K562 (cell line): Measurements from ENCODE around the gene PCNX2. TPM values are rescaled to one million over a fixed set of nuclear protein-coding genes. Genes with fewer than 3 reads are reported as not detected.

Experiments used
- ATAC-seq: fragments of 200-7000 bp; cut with Tn5 transposase; 3 replicates; pipeline ENCODE4 v1.9.1; 2020; ENCODE audit warnings: moderate library complexity
- BruUV-seq: library from RNA; stranded (reverse); fragments of 400-500 nt; replicated peaks from 2 replicates; lab custom pipeline; 2021; lab: Mats Ljungman, UMichigan
- CTCF ChIA-PET: fragments of 300-600 bp; formaldehyde crosslinking; extraction: SDS; loops from one replicate; lab custom pipeline; 2021; ENCODE audit warnings: low intra/inter-chr PET ratio; lab: Yijun Ruan, JAX
- POLR2A ChIA-PET: fragments of 300-600, 350-650 bp; sonication (Branson Sonifier 250); formaldehyde crosslinking; extraction: SDS; loops from one replicate; lab custom pipeline; 2021; ENCODE audit warnings: antibody characterized with exemption, inconsistent platforms; lab: Yijun Ruan, JAX
- DNase-seq, 4 experiments: peaks; one replicate each; pipeline versions ENCODE4 v3.0.0 to v3.0.0-alpha.2; 2011 to 2018; ENCODE audit warnings: low spot score in 3 of 4, mixed read lengths in 3 of 4; ENCODE audit errors: extremely low read depth in 1 of 4
- FAIRE-seq: peaks from 2 replicates; lab custom pipeline; 2011; peaks lifted over from hg19 to GRCh38; lab: Jason Lieb, UNC
- H2AFZ ChIP-seq: 2 replicates; pipeline ENCODE4 v1.6.0; 2011; ENCODE audit warnings: low read depth, low read length, control low read depth, inconsistent platforms
- H3K27ac ChIP-seq: fragments of 200-600 bp; 3 replicates; pipeline ENCODE4 v1.8.0; 2011; ENCODE audit warnings: low read depth, mild to moderate bottlenecking, control low read depth, inconsistent platforms, low read length, moderate library complexity, mixed read lengths; ENCODE audit errors: extremely low read depth
- H3K27me3 ChIP-seq, 2 experiments: fragments of 300-600 bp in 1 of 2; 2 replicates in 1 of 2; 3 replicates in 1 of 2; pipeline versions ENCODE4 v1.6.0 to v1.8.0; 2011; ENCODE audit warnings: inconsistent platforms in 2 of 2, low read length in 2 of 2, mild to moderate bottlenecking in 1 of 2, mixed read lengths in 1 of 2, moderate library complexity in 1 of 2; ENCODE audit not compliant: control insufficient read depth in 2 of 2, insufficient read depth in 2 of 2
- H3K36me3 ChIP-seq: fragments of 300-600 bp; 3 replicates; pipeline ENCODE4 v1.8.0; 2011; ENCODE audit warnings: mild to moderate bottlenecking, low read length, inconsistent platforms; ENCODE audit not compliant: control insufficient read depth, insufficient read depth
- H3K4me1 ChIP-seq, 2 experiments: fragments of 200-600 bp in 1 of 2; replicated peaks in 1 of 2; 2 replicates in 1 of 2; 3 replicates in 1 of 2; pipeline versions ENCODE4 v1.5.1 to v1.8.0; 2011; ENCODE audit warnings: inconsistent platforms in 2 of 2, low read length in 2 of 2, mild to moderate bottlenecking in 1 of 2, mixed read lengths in 1 of 2, moderate library complexity in 1 of 2; ENCODE audit not compliant: control insufficient read depth in 2 of 2, insufficient read depth in 2 of 2
- H3K4me2 ChIP-seq: 2 replicates; pipeline ENCODE4 v1.6.1; 2011; ENCODE audit warnings: low read length, control low read depth, inconsistent platforms, mixed read lengths; ENCODE audit not compliant: insufficient read depth
- H3K4me3 ChIP-seq: fragments of 200-600 bp; sonication (generic), shearing (Covaris generic); 2 replicates; pipeline ENCODE4 v1.5.1; 2016; ENCODE audit warnings: control low read depth, inconsistent platforms
- H3K79me2 ChIP-seq: fragments of 200-600 bp; 3 replicates; pipeline ENCODE4 v1.8.0; 2011; ENCODE audit warnings: low read length, inconsistent platforms; ENCODE audit not compliant: control insufficient read depth, insufficient read depth
- H3K9ac ChIP-seq, 2 experiments: 2 replicates each; pipeline versions ENCODE4 v1.6.0 to v1.6.1; 2011; ENCODE audit warnings: low read depth in 2 of 2, low read length in 2 of 2, control low read depth in 1 of 2, inconsistent platforms in 1 of 2, mild to moderate bottlenecking in 1 of 2, mixed read lengths in 1 of 2; ENCODE audit not compliant: insufficient read depth in 1 of 2
- H3K9me1 ChIP-seq: one replicate; pipeline ENCODE4 v1.6.0; 2011; ENCODE audit warnings: inconsistent platforms, mild to moderate bottlenecking, low read length, moderate library complexity; ENCODE audit not compliant: control insufficient read depth, insufficient read depth
- H3K9me3 ChIP-seq: replicated peaks from 2 replicates; pipeline ENCODE4 v1.5.1; 2011; ENCODE audit warnings: low read depth, low read length, inconsistent platforms; ENCODE audit not compliant: control insufficient read depth, insufficient read depth
- H4K20me1 ChIP-seq: replicated peaks from 2 replicates; pipeline ENCODE4 v1.6.1; 2011; ENCODE audit warnings: low read length, inconsistent platforms, mixed read lengths; ENCODE audit not compliant: control insufficient read depth, insufficient read depth
- ATF1 ChIP-seq, 2 experiments: fragments of 450-650 bp in 1 of 2; IDR thresholded peaks; 2 replicates each; pipeline ENCODE4 v1.6.1; 2016; ENCODE audit warnings: missing compliant biosample characterization in 1 of 2, missing genetic modification characterization in 1 of 2
- COPS2 ChIP-seq: fragments of 450-650 bp; conservative IDR thresholded peaks from 2 replicates; pipeline ENCODE4 v1.6.1; 2016; ENCODE audit warnings: mild to moderate bottlenecking, moderate library complexity
- EHMT2 ChIP-seq: fragments of 450-650 bp; IDR thresholded peaks from 2 replicates; pipeline ENCODE4 v1.6.1; 2018; ENCODE audit warnings: antibody characterized with exemption
- ESRRA ChIP-seq: fragments of 450-650 bp; IDR thresholded peaks from 2 replicates; pipeline ENCODE4 v1.6.1; 2014; ENCODE audit warnings: low read depth, mild to moderate bottlenecking, moderate library complexity, borderline replicate concordance
- GTF2A2 ChIP-seq: IDR thresholded peaks from 2 replicates; pipeline ENCODE4 v1.6.1; 2016; ENCODE audit warnings: mild to moderate bottlenecking, missing genetic modification characterization, missing compliant biosample characterization
- HNRNPK ChIP-seq: fragments of 200-400 bp; formaldehyde crosslinking; IDR thresholded peaks from one replicate; pipeline ENCODE4 v1.6.1; 2018; ENCODE audit warnings: mild to moderate bottlenecking, low read depth, low read length; ENCODE audit not compliant: poor library complexity, severe bottlenecking
- HOXB6 ChIP-seq: fragments of 250-450 bp; sonication (Bioruptor Pico); IDR thresholded peaks from 2 replicates; pipeline ENCODE4 v1.5.1; 2022; ENCODE audit warnings: mild to moderate bottlenecking, borderline replicate concordance
- NFE2L1 ChIP-seq: fragments of 450-650 bp; IDR thresholded peaks from 2 replicates; pipeline ENCODE4 v1.6.1; 2016; ENCODE audit warnings: missing genetic modification characterization, low read depth, mild to moderate bottlenecking, missing compliant biosample characterization, moderate library complexity, borderline replicate concordance
- NFIC ChIP-seq: fragments of 450-650 bp; IDR thresholded peaks from 2 replicates; pipeline ENCODE4 v1.6.1; 2017; ENCODE audit warnings: mild to moderate bottlenecking, inconsistent platforms
- NFYB ChIP-seq: IDR thresholded peaks from 2 replicates; pipeline ENCODE4 v1.6.1; 2011; ENCODE audit warnings: mild to moderate bottlenecking, moderate library complexity; ENCODE audit not compliant: insufficient read length; ENCODE audit errors: extremely low read depth
- TAF15 ChIP-seq: fragments of 200-400 bp; formaldehyde crosslinking; IDR thresholded peaks from 2 replicates; pipeline ENCODE4 v1.6.1; 2017; ENCODE audit warnings: mild to moderate bottlenecking, low read depth, low read length, moderate library complexity
- TBL1XR1 ChIP-seq, 2 experiments: IDR thresholded peaks; 2 replicates each; pipeline ENCODE4 v1.6.1; 2012; ENCODE audit warnings: improper control_type of control experiment in 2 of 2, low read length in 2 of 2, mild to moderate bottlenecking in 1 of 2
- ZNF134 ChIP-seq: fragments of 250-450 bp; sonication (Bioruptor Pico); conservative IDR thresholded peaks from 2 replicates; pipeline ENCODE4 v1.4.0; 2020
- ZNF140 ChIP-seq: fragments of 250-450 bp; sonication (Bioruptor Pico); IDR thresholded peaks from 2 replicates; pipeline ENCODE4 v1.8.0; 2021; ENCODE audit warnings: moderate library complexity, mild to moderate bottlenecking, inconsistent platforms
- ZNF143 ChIP-seq: sonication (generic); formaldehyde crosslinking; IDR thresholded peaks from 2 replicates; pipeline ENCODE4 v1.9.0; 2022; ENCODE audit warnings: mild to moderate bottlenecking, missing genetic modification reagents
- ZNF584 ChIP-seq: fragments of 200-800 bp; sonication (Bioruptor generic); IDR thresholded peaks from 2 replicates; pipeline ENCODE4 v1.6.1; 2016; ENCODE audit warnings: low read depth, mild to moderate bottlenecking, missing genetic modification characterization, missing compliant biosample characterization
- WGBS: fragments of 100-300 bp; shearing (Covaris generic); methylation state at CpG from one replicate; pipeline ENCODE4 v1.1.6; 2016; ENCODE audit warnings: low coverage, mixed read lengths; ENCODE audit not compliant: insufficient coverage; ENCODE audit errors: missing lambda C conversion rate; 5-methylcytosine and 5-hydroxymethylcytosine counted together
- in situ Hi-C: fragments of 300-500 bp; cut with MboI; formaldehyde crosslinking; loops from 4 replicates; pipeline ENCODE4 v1.15.0; 2018; ENCODE audit warnings: inconsistent platforms, mixed read lengths
- intact Hi-C: fragments of 100-400 bp; cut with micrococcal nuclease; formaldehyde crosslinking; loops from 2 replicates; pipeline ENCODE4 v1.14.2; 2022
- polyA plus RNA-seq, 8 experiments: library from polyadenylated mRNA; depleted of rRNA in 4 of 8; stranded (reverse) in 5 of 8; unstranded in 3 of 8; fragments of >200 nt; fragmentation: Nextera tagmentation in 2 of 8; fragmentation: Illumina TruSeq in 1 of 8; extraction: Ambion mirVana in 2 of 8; extraction: Trizol in 1 of 8; gene quantifications; 2 replicates each; pipeline versions ENCODE4 v1.2.1 to v1.2.3, GENCODE V29; 2011 to 2014; ENCODE audit warnings: inconsistent platforms in 1 of 8, missing spikeins in 1 of 8
- total RNA-seq, 7 experiments: library from RNA; depleted of rRNA in 6 of 7; stranded (reverse); fragments of >200 nt in 6 of 7; fragmentation: Illumina TruSeq in 2 of 7; extraction: Trizol in 2 of 7; gene quantifications; 2 replicates each; pipeline versions ENCODE4 v1.2.1 to v1.2.3, GENCODE V29; 2011 to 2021; ENCODE audit warnings: low replicate concordance in 1 of 7
- TF ChIP-seq, protein P1 (sequence below): fragments of 250-450 bp; sonication (Bioruptor Pico); IDR thresholded peaks from 2 replicates; pipeline ENCODE4 v1.9.0; 2021; ENCODE audit warnings: mild to moderate bottlenecking
- TF ChIP-seq, protein P2 (sequence below): fragments of 250-450 bp; sonication (Bioruptor Pico); IDR thresholded peaks from 2 replicates; pipeline ENCODE4 v1.5.0; 2021

Gene PCNX2
- total and polyA plus RNA-seq, 9 of the 15 experiments (the other 6 are each of a cell fraction or from before 2014, with no cell fraction given) = 0.07 to 0.33 TPM; not detected in 7

DNA sequence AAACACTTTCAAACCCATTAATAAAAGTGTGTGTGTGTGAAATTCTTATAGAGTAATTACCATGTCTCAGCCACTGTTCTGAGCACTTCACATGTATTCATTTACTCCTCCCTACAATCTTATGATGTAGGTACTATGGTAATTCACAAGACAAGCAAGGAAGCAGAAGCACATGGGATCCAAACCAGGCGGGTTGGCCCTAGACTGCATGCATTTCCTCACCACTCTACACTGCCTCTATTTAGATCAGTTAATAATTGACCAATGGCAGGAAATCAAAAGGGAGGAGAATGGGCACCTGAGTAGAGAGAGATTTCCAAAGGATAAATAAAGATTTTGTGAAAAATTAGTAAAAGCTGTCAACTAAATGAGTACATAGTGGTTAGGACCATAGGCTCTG is 47.7 kb upstream of the PCNX2 start:
- Histone ChIP-seq H3K4me3 (no peak overlapping the region), H3K9me1 (no peaks in the 10 kb centered on the region), H4K20me1 (no peaks in the 10 kb centered on the region), H3K9me3 (no peaks in the 10 kb centered on the region), H3K9ac (no peak overlapping the region), H3K4me1 (no peaks in the 10 kb centered on the region), H3K79me2 (no peaks in the 10 kb centered on the region), H3K27ac (no peak overlapping the region), H2AFZ (no peak overlapping the region), H3K27me3 (no peaks in the 10 kb centered on the region), H3K36me3 (no peaks in the 10 kb centered on the region), H3K4me2 (no peak overlapping the region)
- POLR2A ChIA-PET = interaction anchor here (0.6 to 1.6 kb wide), 2 partner anchors 26 to 1473 kb away, joined by 3 read pairs; no protein-coding TSS in a partner anchor
- FAIRE-seq (no peak), DNase-seq (no peak), ATAC-seq (no peak)
- 0% methylated on average over 1 of the region's 1 CpG for WGBS
- in situ Hi-C loops (no loop called here), intact Hi-C loops (no loop called here)
- TF ChIP-seq, protein P1, sequence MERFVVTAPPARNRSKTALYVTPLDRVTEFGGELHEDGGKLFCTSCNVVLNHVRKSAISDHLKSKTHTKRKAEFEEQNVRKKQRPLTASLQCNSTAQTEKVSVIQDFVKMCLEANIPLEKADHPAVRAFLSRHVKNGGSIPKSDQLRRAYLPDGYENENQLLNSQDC = no peak
- no peak for TF ChIP-seq GTF2A2 (tag)
- TF ChIP-seq HNRNPK = no peak
- no peak for TF ChIP-seq ESRRA
- TF ChIP-seq NFE2L1 (tag) = no peak
- no TSS peak for BruUV-seq
- CTCF ChIA-PET = no interaction called here

DNA sequence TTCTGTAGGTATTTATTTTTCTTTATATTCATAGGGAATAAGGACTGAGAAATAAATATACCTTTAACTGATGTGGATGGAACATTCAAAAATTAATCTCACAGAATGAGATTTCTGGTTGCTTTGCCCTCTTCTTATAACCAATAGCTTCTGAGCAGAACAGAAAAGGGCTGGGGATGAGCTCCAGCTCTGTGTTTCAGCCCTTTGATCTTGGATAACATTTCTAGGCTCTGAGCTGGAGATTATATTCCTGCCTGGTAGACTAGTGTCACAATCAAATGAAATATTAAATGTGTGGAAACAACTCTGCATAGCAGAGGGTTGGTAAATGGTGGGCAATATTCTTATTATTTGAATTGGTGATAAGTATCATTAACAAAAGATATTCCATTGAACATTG is 46.6 kb upstream of the PCNX2 start:
- Histone ChIP-seq H3K9me3 (no peaks in the 10 kb centered on the region), H4K20me1 (no peaks in the 10 kb centered on the region), H3K36me3 (no peaks in the 10 kb centered on the region), H3K4me2 (no peak overlapping the region), H3K9me1 (no peaks in the 10 kb centered on the region), H3K9ac (no peak overlapping the region), H3K4me3 (no peak overlapping the region), H3K79me2 (no peaks in the 10 kb centered on the region), H3K4me1 (no peaks in the 10 kb centered on the region), H2AFZ (no peak overlapping the region), H3K27ac (no peak overlapping the region), H3K27me3 (no peaks in the 10 kb centered on the region)
- no TSS peak for BruUV-seq
- POLR2A ChIA-PET = interaction anchor here (1.6 kb wide), 1 partner anchor 25 kb away, joined by 3 read pairs; no protein-coding TSS in a partner anchor
- no peak for FAIRE-seq
- in situ Hi-C loops (no loop called here), intact Hi-C loops (no loop called here)
- ATAC-seq = no peak
- no peak for DNase-seq
- CTCF ChIA-PET = no interaction called here
- TF ChIP-seq HOXB6 (CRISPR knock-in tag) (no peak), NFYB (no peak), TBL1XR1 (IDR thresholded peaks at IDR 0.05; ENCODE audit: low read length in 2 of 2) (no peak), ZNF143 (no peak), EHMT2 (no peak), ATF1 (CRISPR knock-in tag; IDR thresholded peaks at IDR 0.05) (no peak), ATF1 (tag; IDR thresholded peaks at IDR 0.05) (no peak), COPS2 (no peak), TAF15 (no peak), ZNF140 (CRISPR knock-in tag) (no peak), NFIC (no peak), ZNF584 (CRISPR knock-in tag) (no peak), ZNF134 (CRISPR knock-in tag) (no peak)
- TF ChIP-seq, protein P2, sequence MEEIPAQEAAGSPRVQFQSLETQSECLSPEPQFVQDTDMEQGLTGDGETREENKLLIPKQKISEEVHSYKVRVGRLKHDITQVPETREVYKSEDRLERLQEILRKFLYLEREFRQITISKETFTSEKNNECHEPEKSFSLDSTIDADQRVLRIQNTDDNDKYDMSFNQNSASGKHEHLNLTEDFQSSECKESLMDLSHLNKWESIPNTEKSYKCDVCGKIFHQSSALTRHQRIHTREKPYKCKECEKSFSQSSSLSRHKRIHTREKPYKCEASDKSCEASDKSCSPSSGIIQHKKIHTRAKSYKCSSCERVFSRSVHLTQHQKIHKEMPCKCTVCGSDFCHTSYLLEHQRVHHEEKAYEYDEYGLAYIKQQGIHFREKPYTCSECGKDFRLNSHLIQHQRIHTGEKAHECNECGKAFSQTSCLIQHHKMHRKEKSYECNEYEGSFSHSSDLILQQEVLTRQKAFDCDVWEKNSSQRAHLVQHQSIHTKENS (CRISPR knock-in tag) = no peak
